Myometrial cell (primary cell): Measurements from ENCODE around the gene F13A1. TPM values are rescaled to one million over a fixed set of nuclear protein-coding genes. Genes with fewer than 3 reads are reported as not detected.

Experiments
- total RNA-seq: library from RNA; depleted of rRNA; stranded (reverse); fragments of >200 nt; gene quantifications from 2 replicates; pipeline ENCODE4 v1.2.3, GENCODE V29; 2015

F13A1 gene
- not detected in 2 replicates for total RNA-seq

DNA sequence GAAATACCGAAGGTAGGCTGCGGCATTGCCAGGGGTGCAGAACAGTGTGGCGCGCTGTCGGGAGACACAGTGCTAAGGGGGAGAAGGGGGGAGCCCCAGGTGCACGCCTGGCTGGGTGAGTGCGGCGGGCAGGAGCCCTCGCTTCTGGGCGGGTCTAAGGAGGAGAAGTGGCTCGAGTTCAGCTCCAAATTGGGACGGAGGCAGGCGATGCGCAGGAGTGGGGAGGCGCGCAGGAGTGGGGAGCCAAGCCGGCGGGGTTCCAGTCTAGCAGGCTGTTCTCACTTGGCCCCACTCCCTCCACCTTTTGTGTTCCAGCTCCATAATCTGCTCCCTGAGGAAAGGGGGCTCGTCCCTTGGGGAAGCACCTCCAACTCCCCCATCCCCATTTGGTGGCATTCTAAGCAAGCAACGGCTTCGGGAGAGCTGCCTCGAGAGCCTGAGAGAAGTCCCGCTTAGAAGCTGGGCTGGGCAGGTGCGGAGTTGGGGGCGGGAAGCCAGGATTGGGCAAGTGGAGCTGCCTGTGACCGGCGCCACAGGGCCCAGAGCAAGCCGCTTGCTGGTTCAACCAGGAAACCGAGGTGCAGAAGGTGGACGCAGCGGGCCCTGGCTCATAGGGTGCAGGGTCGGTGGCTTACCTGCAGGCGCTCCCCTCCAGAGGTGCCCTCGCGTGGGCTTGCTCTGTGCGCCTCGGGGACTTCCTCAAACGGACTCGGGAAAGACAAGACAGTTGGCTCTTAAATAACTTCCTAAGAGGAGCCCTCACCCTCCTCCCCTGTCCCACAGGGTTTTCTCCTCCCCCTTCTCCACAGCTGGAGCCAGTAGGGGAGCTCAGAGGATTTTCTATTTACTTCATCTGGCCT is at the start of gene F13A1:
TSS of gene F13A1 (minus strand) at position 711 of the 860 bp plus-strand sequence. CDS start 1,998 bp downstream, outside the sequence.

